Measurements from ENCODE around the gene ZFYVE21.

Gene ZFYVE21

GRCh38 chr14:103739466-103739792, 23.8 kb downstream of the ZFYVE21 start:
- no peak for DNase-seq

GRCh38 chr14:103739793-103740501, 24.3 kb downstream of the ZFYVE21 start:
- DNase-seq = no peak

GRCh38 chr14:103740991-103741689, 25.5 kb downstream of the ZFYVE21 start:
- DNase-seq = no peak

GRCh38 chr14:103741876-103742275, 26.3 kb downstream of the ZFYVE21 start:
- DNase-seq = no peak

GRCh38 chr14:103742499-103743255, 27.1 kb downstream of the ZFYVE21 start:
- DNase-seq = no peak

GRCh38 chr14:103743691-103744090, 28.1 kb downstream of the ZFYVE21 start:
- DNase-seq = no peak

GRCh38 chr14:103744621-103745395, 29.2 kb downstream of the ZFYVE21 start:
- DNase-seq = no peak

- no peak for DNase-seq
Observed at GRCh38 chr14:103745424-103745823, 29.8 kb downstream of the ZFYVE21 start.

GRCh38 chr14:103746701-103747100, 31.1 kb downstream of the ZFYVE21 start:
- DNase-seq = no peak

- no peak for DNase-seq
Observed at GRCh38 chr14:103748534-103748857, 32.9 kb downstream of the ZFYVE21 start.

- no peak for DNase-seq
Observed at GRCh38 chr14:103749452-103749851, 33.8 kb downstream of the ZFYVE21 start.

GRCh38 chr14:103749860-103750259, 34.2 kb downstream of the ZFYVE21 start:
- DNase-seq = no peak

GRCh38 chr14:103753774-103754173, 38.2 kb downstream of the ZFYVE21 start:
- no peak for DNase-seq

GRCh38 chr14:103755060-103755459, 39.5 kb downstream of the ZFYVE21 start:
- no peak for DNase-seq

- DNase-seq = no peak
Observed at GRCh38 chr14:103758059-103758776, 42.6 kb downstream of the ZFYVE21 start.

- no peak for DNase-seq
Observed at GRCh38 chr14:103762036-103762435, 46.4 kb downstream of the ZFYVE21 start.

GRCh38 chr14:103762541-103762940, 46.9 kb downstream of the ZFYVE21 start:
- no peak for DNase-seq

- DNase-seq = no peak
Observed at GRCh38 chr14:103763730-103764488, 48.3 kb downstream of the ZFYVE21 start.

GRCh38 chr14:103765526-103765925, 49.9 kb downstream of the ZFYVE21 start:
- DNase-seq = no peak

- no peak for DNase-seq
Observed at GRCh38 chr14:103767336-103767894, 51.8 kb downstream of the ZFYVE21 start.

GRCh38 chr14:103770500-103770899, 54.9 kb downstream of the ZFYVE21 start:
- DNase-seq = no peak

Measured in midbrain (tissue), 1 donor.